Pancreas (tissue), 10 donors: ENCODE data around the gene ABCA1. TPM values are rescaled to one million over a fixed set of nuclear protein-coding genes. Genes with fewer than 3 reads are reported as not detected.

Experiments
- ATAC-seq, 4 donors: fragments of 200-7000 bp; cut with Tn5 transposase; one replicate each; pipeline versions ENCODE4 v1.8.0 to v1.9.1; 2020; ENCODE audit warnings: mild to moderate bottlenecking in 4 of 4, moderate library complexity in 4 of 4
- DNase-seq, 6 donors: peaks; one replicate each; pipeline ENCODE4 v3.0.0-alpha.2; 2020
- FAIRE-seq: peaks from 2 replicates; lab custom pipeline; 2012; peaks lifted over from hg19 to GRCh38; lab: Jason Lieb, UNC
- H3K27ac ChIP-seq, 4 donors: fragments of 200-600 bp; sonication (generic); 1 replicate in 3 of 4; 2 replicates in 1 of 4; pipeline versions ENCODE4 v1.5.0 to v1.8.0; 2020
- H3K27me3 ChIP-seq, 4 donors: fragments of 200-600 bp; one replicate each; pipeline ENCODE4 v1.8.0; 2021
- H3K36me3 ChIP-seq, 3 donors: fragments of 200-600 bp; sonication (generic) in 1 of 3; one replicate each; pipeline versions ENCODE4 v1.5.0 to v1.8.0; 2020 to 2021
- H3K4me1 ChIP-seq, 3 donors: fragments of 200-600 bp; one replicate each; pipeline ENCODE4 v1.8.0; 2021
- H3K4me3 ChIP-seq, 4 donors: fragments of 200-600 bp; sonication (generic) in 2 of 4; one replicate each; pipeline versions ENCODE4 v1.5.0 to v1.8.0; 2020 to 2021
- H3K9me3 ChIP-seq, 4 donors: fragments of 200-600 bp; one replicate each; pipeline ENCODE4 v1.8.0; 2021
- WGBS, 2 donors: extraction: QIAGEN DNeasy Blood & Tissue Kit; methylation state at CpG; one replicate each; pipeline ENCODE4 v1.1.7; 2013; 5-methylcytosine and 5-hydroxymethylcytosine counted together
- intact Hi-C, 3 donors: fragments of 100-400 bp; cut with DNase I; formaldehyde crosslinking; loops; one replicate each; pipeline versions ENCODE4 v1.11.1 to v1.14.2; 2022
- polyA plus RNA-seq, 2 donors: library from polyadenylated mRNA; stranded (reverse); fragments of 200-250 nt; gene quantifications; one replicate each; pipeline ENCODE4 v1.2.3, GENCODE V29; 2013
- total RNA-seq, 6 donors: library from RNA; stranded (reverse); fragmentation: NEBNext Ultra II Directional in 4 of 6; extraction: Animal tissue kit (Norgen Biotek cat#: 25700) in 4 of 6; gene quantifications; one replicate each; pipeline versions ENCODE4 v1.2.1 to v1.2.4, GENCODE V29; 2021 to 2023
- TF ChIP-seq, protein P1 (sequence below), 4 donors: fragments of 200-600 bp; sonication (generic) in 3 of 4; IDR thresholded peaks; one replicate each; pipeline versions ENCODE4 v1.5.0 to v1.8.0; 2021; ENCODE audit warnings: antibody characterized with exemption in 4 of 4
- donor health status: healthy with polysubstance abuse.
- donor health status: DM: no; HTN: no; CAD: no; lungs with moderate emphysema.
- donor health status: DM: no; HTN: no; CAD: no.
- donor health status: control.
- donor health status: control.
- donor health status: Bipolar disorder and iron deficiency.
- donor health status: DM: yes; HTN: yes; CAD: no.
- donor health status: DM: no; HTN: no; CAD: no.
- donor health status: DM: no; HTN: no; CAD: no.
- donor health status: DM: yes; HTN: yes; CAD: no.

The ABCA1 gene
- total and polyA plus RNA-seq, 8 donors, result 3.2 to 20.4 (median 8.6) TPM

GRCh38 chr9:104896131-104896530, 31.8 kb downstream of the ABCA1 start:
- TF ChIP-seq, protein P1, sequence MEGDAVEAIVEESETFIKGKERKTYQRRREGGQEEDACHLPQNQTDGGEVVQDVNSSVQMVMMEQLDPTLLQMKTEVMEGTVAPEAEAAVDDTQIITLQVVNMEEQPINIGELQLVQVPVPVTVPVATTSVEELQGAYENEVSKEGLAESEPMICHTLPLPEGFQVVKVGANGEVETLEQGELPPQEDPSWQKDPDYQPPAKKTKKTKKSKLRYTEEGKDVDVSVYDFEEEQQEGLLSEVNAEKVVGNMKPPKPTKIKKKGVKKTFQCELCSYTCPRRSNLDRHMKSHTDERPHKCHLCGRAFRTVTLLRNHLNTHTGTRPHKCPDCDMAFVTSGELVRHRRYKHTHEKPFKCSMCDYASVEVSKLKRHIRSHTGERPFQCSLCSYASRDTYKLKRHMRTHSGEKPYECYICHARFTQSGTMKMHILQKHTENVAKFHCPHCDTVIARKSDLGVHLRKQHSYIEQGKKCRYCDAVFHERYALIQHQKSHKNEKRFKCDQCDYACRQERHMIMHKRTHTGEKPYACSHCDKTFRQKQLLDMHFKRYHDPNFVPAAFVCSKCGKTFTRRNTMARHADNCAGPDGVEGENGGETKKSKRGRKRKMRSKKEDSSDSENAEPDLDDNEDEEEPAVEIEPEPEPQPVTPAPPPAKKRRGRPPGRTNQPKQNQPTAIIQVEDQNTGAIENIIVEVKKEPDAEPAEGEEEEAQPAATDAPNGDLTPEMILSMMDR (IDR thresholded peaks at IDR 0.05), result no peak
- no peak overlapping the region for H3K27ac ChIP-seq
- WGBS, 2 donors, result 85 to 95% methylated on average over 1 of the region's 1 CpG
- H3K36me3 ChIP-seq, result no peaks in the 10 kb centered on the region
- no peaks in the 10 kb centered on the region for H3K27me3 ChIP-seq
- DNase-seq, result no peak
- intact Hi-C loops, result no loop called here
- no peaks in the 10 kb centered on the region for H3K4me1 ChIP-seq
- no peaks in the 10 kb centered on the region for H3K9me3 ChIP-seq
- ATAC-seq, result no peak
- no peak overlapping the region for H3K4me3 ChIP-seq
- FAIRE-seq, result no peak

DNA sequence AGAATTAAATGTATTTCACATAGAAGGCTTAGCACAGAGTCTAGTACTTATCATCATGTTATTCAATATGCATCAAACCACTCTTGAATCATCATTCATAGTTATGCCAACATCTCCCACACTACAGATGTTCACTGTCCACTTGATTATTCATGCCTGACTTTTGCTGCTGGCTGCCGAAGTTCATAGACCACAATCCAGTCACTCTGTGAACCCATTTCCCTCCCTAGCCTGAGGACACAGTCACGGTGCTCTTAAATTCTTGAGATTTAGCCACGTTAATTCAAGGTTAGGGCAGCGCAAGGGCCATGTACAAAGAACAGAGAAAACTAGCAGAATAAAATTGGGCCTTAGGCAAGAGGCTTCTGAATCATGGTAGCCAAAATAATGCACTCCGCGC, 32.4 kb downstream of the ABCA1 start:
- DNase-seq (no peak), ATAC-seq (peak in 2 of 4 donors; percentile 11 to 15), FAIRE-seq (no peak)
- no peak overlapping the region for H3K27ac ChIP-seq
- WGBS, 2 donors, result 87 to 88% methylated on average over 6 of the region's 6 CpGs
- no peak overlapping the region for H3K4me3 ChIP-seq
- no peaks in the 10 kb centered on the region for H3K27me3 ChIP-seq
- no peaks in the 10 kb centered on the region for H3K9me3 ChIP-seq
- no peaks in the 10 kb centered on the region for H3K4me1 ChIP-seq
- H3K36me3 ChIP-seq, result no peaks in the 10 kb centered on the region
- TF ChIP-seq, protein P1 (IDR thresholded peaks at IDR 0.05), result no peak
- intact Hi-C loops, result no loop called here

GRCh38 chr9:104892701-104893100, 35.3 kb downstream of the ABCA1 start:
- Histone ChIP-seq H3K36me3 (peaks cover 0 to 5% (median 0%) of the 10 kb centered on the region in 3 donors), H3K9me3 (no peaks in the 10 kb centered on the region), H3K27me3 (no peaks in the 10 kb centered on the region), H3K27ac (no peak overlapping the region), H3K4me1 (peaks cover 0 to 2% (median 0%) of the 10 kb centered on the region in 3 donors), H3K4me3 (no peak overlapping the region)
- DNase-seq (no peak), ATAC-seq (no peak), FAIRE-seq (no peak)
- 86 to 96% methylated on average over 1 of the region's 1 CpG for WGBS, 2 donors
- intact Hi-C loops, result no loop called here
- TF ChIP-seq, protein P1 (IDR thresholded peaks at IDR 0.05), result no peak

DNA sequence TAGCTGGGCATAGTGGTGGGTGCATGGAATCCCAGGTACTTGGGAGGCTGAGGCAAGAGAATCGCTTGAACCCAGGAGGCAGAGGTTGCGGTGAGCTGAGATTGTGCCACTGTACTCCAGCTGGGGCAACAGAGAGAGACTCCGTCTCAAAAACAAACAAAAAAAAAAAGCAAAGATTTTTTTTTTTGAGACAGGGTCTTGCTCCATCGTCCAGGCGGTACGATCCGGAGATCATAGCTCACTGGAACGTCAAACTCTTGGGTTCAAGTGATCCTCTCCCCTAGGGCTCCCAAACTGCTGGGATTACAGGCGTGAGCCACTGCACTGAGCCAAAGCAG, 37.6 kb downstream of the ABCA1 start:
- Histone ChIP-seq H3K36me3 (peaks cover 0 to 5% (median 0%) of the 10 kb centered on the region in 3 donors), H3K4me3 (no peak overlapping the region), H3K9me3 (no peaks in the 10 kb centered on the region), H3K4me1 (peaks cover 0 to 2% (median 0%) of the 10 kb centered on the region in 3 donors), H3K27ac (no peak overlapping the region), H3K27me3 (no peaks in the 10 kb centered on the region)
- DNase-seq (no peak), ATAC-seq (no peak), FAIRE-seq (no peak)
- intact Hi-C loops, result no loop called here
- WGBS, 2 donors, result 91 to 94% methylated on average over 9 of the region's 9 CpGs
- TF ChIP-seq, protein P1 (IDR thresholded peaks at IDR 0.05), result no peak

DNA sequence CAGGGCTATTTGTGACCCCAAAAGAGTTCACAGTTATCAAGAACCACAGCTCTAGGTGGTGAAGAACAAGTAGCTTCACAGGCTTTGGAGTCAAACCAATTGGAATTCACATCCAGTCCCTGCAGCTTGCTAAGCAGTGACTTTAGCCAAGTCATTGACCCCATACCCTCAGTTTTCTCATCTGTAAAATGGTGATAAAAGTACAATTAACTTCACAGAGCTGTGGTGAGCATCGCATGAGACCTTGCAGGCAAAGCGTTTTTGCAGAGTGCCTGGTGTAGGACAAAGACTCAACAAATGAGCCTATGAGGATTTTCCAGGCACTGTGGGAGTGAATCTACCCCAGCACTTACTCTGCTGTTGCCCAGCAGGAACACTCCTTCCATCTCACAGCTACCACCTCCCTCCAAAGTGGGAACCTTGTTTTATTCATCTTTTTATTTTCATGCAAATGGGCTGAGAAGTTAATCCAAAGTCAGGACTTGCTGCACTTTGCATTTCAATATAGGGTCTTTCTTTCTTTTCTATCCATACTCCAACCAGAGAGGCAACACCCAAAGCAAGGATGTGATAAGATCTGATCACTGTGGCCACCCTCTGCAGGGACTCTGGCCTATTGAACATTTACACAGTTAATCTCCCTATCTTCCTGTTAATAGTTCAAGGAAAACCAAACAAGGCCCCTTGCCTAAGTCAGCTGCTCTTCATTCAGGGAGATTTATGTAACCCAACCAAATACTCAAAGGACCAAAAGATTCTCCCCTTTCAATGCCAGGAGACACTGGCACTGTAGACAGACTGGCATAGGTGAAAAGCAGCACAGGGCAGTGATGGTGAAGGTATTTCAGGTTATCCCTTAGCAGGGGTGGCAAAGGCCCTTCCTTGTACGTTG, 41.9 kb downstream of the ABCA1 start:
- 84 to 85% methylated on average over 3 of the region's 3 CpGs for WGBS, 2 donors
- no peaks in the 10 kb centered on the region for H3K27me3 ChIP-seq
- peaks cover 0 to 9% (median 0%) of the 10 kb centered on the region in 3 donors for H3K36me3 ChIP-seq
- no peak for ATAC-seq
- H3K4me1 ChIP-seq, result peaks cover 0 to 2% (median 0%) of the 10 kb centered on the region in 3 donors
- FAIRE-seq, result no peak
- no peak overlapping the region for H3K27ac ChIP-seq
- DNase-seq, result no peak
- TF ChIP-seq, protein P1 (IDR thresholded peaks at IDR 0.05), result no peak
- no peak overlapping the region for H3K4me3 ChIP-seq
- no peaks in the 10 kb centered on the region for H3K9me3 ChIP-seq
- intact Hi-C loops, result no loop called here
